GM12891 (cell line): Measurements from ENCODE around the gene PLPP3.

ENCODE experiments used
- POLR2A ChIP-seq: IDR thresholded peaks from 2 replicates; pipeline ENCODE4 v1.6.1; 2011; ENCODE audit warnings: low read depth, low read length, control low read depth
- POLR2AphosphoS5 ChIP-seq: IDR thresholded peaks from 2 replicates; pipeline ENCODE4 v1.6.1; 2011; ENCODE audit warnings: low read depth, low read length, control low read depth
- SPI1 ChIP-seq: IDR thresholded peaks from 2 replicates; pipeline ENCODE4 v1.6.1; 2011; ENCODE audit warnings: low read depth, low read length, control low read depth

DNA sequence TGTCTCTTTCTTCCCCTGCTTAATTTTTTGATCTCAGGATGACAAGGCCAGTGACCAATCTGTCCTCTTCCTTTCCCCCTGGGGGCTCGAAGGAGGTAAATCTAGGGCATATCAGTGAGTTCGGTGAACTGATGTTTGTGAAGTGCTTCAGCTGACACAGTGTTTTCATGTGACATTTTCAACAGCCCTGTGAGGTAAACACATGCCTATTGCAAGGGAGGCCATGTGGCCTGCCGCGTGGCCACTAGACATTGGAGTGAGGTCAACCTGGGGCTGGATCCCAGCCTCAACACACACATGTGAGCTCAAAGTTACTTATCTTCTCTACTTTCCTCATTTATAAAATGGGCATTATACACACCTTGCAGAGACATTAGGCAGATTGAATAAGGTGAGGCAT lies 126.3 kb downstream of the PLPP3 start:
- TF ChIP-seq SPI1 (no peak), POLR2A (no peak), POLR2AphosphoS5 (no peak)
